SJSA1 (cell line): Measurements from ENCODE around the gene TSPOAP1. TPM values are rescaled to one million over a fixed set of nuclear protein-coding genes. Genes with fewer than 3 reads are reported as not detected.

Experiments used
- DNase-seq, 2 experiments: peaks; one replicate each; pipeline ENCODE4 v3.0.0-alpha.2; 2015 to 2020; ENCODE audit warnings: low spot score in 2 of 2, low read depth in 1 of 2
- H3K27ac ChIP-seq: fragments of 250-450 bp; sonication (Bioruptor Pico); 2 replicates; pipeline ENCODE4 v1.5.1; 2020; ENCODE audit warnings: mild to moderate bottlenecking, moderate library complexity
- H3K27me3 ChIP-seq: fragments of 250-450 bp; sonication (Bioruptor Pico); replicated peaks from 2 replicates; pipeline ENCODE4 v1.5.1; 2020; ENCODE audit warnings: mild to moderate bottlenecking, moderate library complexity
- H3K36me3 ChIP-seq: fragments of 250-450 bp; sonication (Bioruptor Pico); 2 replicates; pipeline ENCODE4 v1.5.1; 2020; ENCODE audit warnings: mild to moderate bottlenecking
- H3K4me1 ChIP-seq: fragments of 250-450 bp; sonication (Bioruptor Pico); replicated peaks from 2 replicates; pipeline ENCODE4 v1.6.1; 2021; ENCODE audit warnings: mild to moderate bottlenecking
- H3K4me3 ChIP-seq: fragments of 250-450 bp; sonication (Bioruptor Pico); 2 replicates; pipeline ENCODE4 v1.5.1; 2020; ENCODE audit warnings: mild to moderate bottlenecking
- H3K9me3 ChIP-seq: fragments of 250-450 bp; sonication (Bioruptor Pico); replicated peaks from 2 replicates; pipeline ENCODE4 v1.5.1; 2020; ENCODE audit warnings: mild to moderate bottlenecking
- total RNA-seq: library from RNA; depleted of rRNA; stranded (reverse); fragments of >200 nt; shearing (Covaris generic); gene quantifications from 2 replicates; pipeline ENCODE4 v1.2.3, GENCODE V29; 2014; rRNA removed

The TSPOAP1 gene, protein sequence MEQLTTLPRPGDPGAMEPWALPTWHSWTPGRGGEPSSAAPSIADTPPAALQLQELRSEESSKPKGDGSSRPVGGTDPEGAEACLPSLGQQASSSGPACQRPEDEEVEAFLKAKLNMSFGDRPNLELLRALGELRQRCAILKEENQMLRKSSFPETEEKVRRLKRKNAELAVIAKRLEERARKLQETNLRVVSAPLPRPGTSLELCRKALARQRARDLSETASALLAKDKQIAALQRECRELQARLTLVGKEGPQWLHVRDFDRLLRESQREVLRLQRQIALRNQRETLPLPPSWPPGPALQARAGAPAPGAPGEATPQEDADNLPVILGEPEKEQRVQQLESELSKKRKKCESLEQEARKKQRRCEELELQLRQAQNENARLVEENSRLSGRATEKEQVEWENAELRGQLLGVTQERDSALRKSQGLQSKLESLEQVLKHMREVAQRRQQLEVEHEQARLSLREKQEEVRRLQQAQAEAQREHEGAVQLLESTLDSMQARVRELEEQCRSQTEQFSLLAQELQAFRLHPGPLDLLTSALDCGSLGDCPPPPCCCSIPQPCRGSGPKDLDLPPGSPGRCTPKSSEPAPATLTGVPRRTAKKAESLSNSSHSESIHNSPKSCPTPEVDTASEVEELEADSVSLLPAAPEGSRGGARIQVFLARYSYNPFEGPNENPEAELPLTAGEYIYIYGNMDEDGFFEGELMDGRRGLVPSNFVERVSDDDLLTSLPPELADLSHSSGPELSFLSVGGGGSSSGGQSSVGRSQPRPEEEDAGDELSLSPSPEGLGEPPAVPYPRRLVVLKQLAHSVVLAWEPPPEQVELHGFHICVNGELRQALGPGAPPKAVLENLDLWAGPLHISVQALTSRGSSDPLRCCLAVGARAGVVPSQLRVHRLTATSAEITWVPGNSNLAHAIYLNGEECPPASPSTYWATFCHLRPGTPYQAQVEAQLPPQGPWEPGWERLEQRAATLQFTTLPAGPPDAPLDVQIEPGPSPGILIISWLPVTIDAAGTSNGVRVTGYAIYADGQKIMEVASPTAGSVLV (N-terminal part only)
- 0.05 TPM in 1 of 2 replicates, not detected in the other for total RNA-seq

DNA sequence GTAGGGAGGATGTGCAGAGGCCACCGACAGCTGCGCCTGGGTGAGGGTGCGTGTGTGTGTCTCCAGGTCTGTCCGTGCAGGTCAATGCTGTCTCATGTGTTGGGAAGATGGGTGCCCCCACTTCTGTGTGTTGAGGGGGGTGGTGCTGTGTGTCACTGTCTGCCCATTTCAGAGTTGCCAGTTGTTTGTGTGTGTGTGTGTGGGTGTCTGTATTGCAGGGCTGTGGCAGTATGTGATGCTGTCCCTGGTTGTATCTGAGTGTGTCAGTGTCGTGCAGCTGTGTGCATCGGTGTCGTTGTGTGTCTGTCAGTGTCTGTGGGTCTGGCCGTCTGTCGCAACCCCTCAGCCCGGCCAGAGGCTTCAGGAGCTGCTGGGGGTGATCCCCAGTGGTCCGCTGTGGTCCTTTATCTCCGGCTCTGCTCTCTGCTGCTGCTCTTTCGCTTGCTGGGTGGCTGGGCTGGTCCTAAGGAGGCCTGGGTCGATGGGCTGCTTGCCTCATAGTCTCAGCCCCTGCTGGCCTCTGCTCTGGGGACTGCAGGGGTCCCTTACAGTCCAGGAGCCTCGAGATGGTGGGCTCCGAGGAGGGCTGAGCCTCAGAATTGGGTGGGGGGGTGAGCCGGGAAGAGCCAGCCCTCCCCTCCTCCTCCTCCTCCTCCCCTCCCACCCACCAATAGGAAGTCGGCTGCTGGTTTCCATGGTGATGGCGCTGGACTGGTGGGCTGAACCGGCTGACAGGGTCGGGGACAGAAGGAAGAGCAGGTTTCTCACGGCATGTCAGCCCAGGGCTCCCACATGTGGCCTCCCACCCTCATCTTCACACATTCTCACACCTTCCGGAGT is at the start of gene TSPOAP1:
Gene TSPOAP1 (minus strand): TSS at position 601 of the 840 bp plus-strand sequence. CDS start 875 bp downstream, outside the sequence.
- H3K4me3 ChIP-seq: no peak within 1 kb of the TSS
- no peak within 1 kb of the TSS for H3K27ac ChIP-seq
- H3K4me1 ChIP-seq: peaks cover 18% of the 10 kb centered on the region
- H3K9me3 ChIP-seq: no peaks in the 10 kb centered on the region
- DNase-seq: no peak
- H3K36me3 ChIP-seq: no peaks in the 10 kb centered on the region
- peaks cover 45% of the 10 kb centered on the region for H3K27me3 ChIP-seq

DNA sequence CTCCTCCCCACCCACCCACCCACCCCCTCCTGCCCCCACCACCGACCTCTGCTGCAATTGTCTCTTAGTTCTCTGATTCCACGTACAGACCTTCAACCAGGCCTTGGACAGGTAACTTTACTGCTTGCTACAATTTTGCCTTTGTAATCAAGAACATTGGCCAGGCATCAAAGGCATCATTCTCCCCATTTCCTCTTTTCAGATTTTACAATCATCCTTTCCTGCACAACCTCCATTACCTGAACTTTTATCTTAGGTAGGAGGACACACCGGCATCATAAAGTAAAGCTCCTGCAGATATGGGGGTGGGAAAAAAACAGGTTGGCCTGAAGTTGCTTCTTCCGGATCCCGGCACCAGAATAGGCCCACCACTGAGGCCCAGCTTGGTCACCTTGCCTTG is 49.1 kb upstream of the TSPOAP1 start:
- Histone ChIP-seq H3K27ac (no peak overlapping the region), H3K4me1 (no peaks in the 10 kb centered on the region), H3K9me3 (no peaks in the 10 kb centered on the region), H3K4me3 (no peak overlapping the region), H3K27me3 (peaks cover 36% of the 10 kb centered on the region), H3K36me3 (no peaks in the 10 kb centered on the region)
- DNase-seq: no peak

DNA sequence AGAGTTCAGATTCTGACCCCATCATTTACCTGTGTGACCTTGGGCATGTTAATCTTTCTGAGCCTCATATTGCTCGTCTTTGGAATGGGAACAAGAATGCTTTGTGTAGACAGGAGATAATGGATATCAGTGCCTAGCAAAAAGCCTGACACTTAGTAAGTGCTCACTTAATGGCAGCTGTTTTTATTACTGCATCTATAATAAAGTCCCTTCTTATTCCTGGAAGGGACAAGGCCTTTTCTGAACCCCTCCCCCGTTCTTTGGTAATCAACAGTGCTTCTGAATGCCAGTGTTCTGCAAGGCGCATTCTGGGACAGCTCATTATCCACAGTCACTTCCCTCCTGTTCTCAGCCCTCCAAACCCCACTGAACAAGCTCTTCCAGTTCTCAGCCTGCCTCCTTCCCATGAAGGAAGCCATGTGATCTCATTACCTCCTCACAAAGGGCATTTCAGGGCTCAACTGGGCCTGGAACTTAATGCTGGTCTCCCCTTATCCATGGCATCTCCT is 48.6 kb upstream of the TSPOAP1 start:
- Histone ChIP-seq H3K4me3 (no peak overlapping the region), H3K9me3 (no peaks in the 10 kb centered on the region), H3K27me3 (peaks cover 31% of the 10 kb centered on the region), H3K36me3 (no peaks in the 10 kb centered on the region), H3K27ac (no peak overlapping the region), H3K4me1 (no peaks in the 10 kb centered on the region)
- peak in 1 of 2 experiments; percentile 14 for DNase-seq

DNA sequence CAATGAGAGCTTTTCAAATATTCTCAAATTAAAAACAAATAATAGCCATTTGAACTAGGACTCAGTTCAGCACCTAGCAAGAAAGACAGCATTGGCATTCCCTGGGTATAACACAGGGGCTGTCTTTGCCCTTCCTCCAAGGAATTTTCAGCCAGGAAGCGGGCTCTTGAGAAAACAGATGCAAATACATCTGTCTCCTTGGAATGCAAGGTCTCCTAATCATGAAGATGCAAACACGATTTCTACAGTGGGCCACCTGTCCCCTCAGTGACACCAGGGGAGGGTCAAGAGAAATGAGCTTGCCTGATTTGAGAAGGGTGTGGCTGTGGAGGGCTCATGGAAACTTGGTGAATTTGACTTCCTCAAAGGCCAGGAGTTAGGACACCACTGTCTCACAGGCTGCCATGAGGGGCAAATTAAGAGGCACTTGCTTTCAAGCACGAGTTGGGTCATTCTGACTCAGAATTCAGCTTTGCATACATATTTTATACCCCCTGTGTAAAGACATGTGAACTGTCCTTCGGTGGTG is 47.9 kb upstream of the TSPOAP1 start:
- peaks cover 28% of the 10 kb centered on the region for H3K27me3 ChIP-seq
- H3K27ac ChIP-seq: no peak overlapping the region
- DNase-seq: no peak
- H3K9me3 ChIP-seq: no peaks in the 10 kb centered on the region
- no peaks in the 10 kb centered on the region for H3K36me3 ChIP-seq
- H3K4me3 ChIP-seq: no peak overlapping the region
- no peaks in the 10 kb centered on the region for H3K4me1 ChIP-seq

DNA sequence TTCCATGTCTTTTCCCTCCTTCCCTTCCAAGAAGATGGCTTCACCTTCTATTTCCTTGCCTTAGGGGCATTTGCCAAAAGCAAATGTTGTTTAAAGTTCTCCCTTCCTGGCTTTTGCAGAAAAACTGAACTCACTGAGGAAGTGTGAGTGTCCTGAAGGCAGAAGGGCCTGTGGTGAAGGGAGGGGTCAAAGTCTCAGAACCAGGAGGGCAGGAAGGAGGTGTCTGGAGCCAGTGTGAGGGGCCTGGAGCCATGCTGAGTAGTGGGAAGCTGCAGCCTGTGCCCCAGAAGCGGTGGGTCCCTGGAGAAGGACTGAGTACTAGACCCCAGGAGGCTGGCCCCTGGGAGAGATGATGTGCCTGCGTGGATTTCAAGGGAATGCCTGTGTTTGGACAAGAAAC is 47.2 kb upstream of the TSPOAP1 start:
- DNase-seq: no peak
- H3K27ac ChIP-seq: no peak overlapping the region
- H3K4me3 ChIP-seq: no peak overlapping the region
- H3K36me3 ChIP-seq: no peaks in the 10 kb centered on the region
- H3K27me3 ChIP-seq: peaks cover 27% of the 10 kb centered on the region
- H3K4me1 ChIP-seq: no peaks in the 10 kb centered on the region
- H3K9me3 ChIP-seq: no peaks in the 10 kb centered on the region

GRCh38 chr17:58375256-58375655 is 46.7 kb upstream of the TSPOAP1 start:
- H3K9me3 ChIP-seq: no peaks in the 10 kb centered on the region
- no peaks in the 10 kb centered on the region for H3K4me1 ChIP-seq
- H3K36me3 ChIP-seq: no peaks in the 10 kb centered on the region
- H3K27ac ChIP-seq: no peak overlapping the region
- DNase-seq: no peak
- H3K4me3 ChIP-seq: no peak overlapping the region
- peaks cover 23% of the 10 kb centered on the region for H3K27me3 ChIP-seq

- peaks cover 15% of the 10 kb centered on the region for H3K27me3 ChIP-seq
- H3K27ac ChIP-seq: no peak overlapping the region
- no peaks in the 10 kb centered on the region for H3K36me3 ChIP-seq
- H3K4me3 ChIP-seq: no peak overlapping the region
- no peaks in the 10 kb centered on the region for H3K9me3 ChIP-seq
- H3K4me1 ChIP-seq: no peaks in the 10 kb centered on the region
- no peak for DNase-seq
Observed at GRCh38 chr17:58373923-58374322, 45.3 kb upstream of the TSPOAP1 start.

DNA sequence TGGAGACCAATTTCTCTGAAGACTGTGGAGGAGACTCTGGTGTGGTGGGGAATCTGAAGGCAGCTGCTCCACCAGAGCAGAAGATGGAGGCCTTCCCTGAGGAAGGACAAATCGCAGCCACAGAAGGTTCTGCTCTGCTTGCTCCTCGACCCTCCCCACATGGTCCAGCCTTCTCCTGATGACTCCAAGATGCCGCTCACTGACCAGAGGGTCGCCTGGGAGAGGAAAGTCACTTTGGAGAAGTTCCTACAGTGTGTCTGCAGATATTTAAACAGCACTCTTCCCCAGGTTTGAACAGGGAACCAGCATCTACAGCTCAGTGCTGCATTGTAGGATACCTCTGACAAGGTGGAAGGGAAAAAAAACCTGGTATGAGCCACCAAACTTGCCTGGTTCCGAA is 44.4 kb upstream of the TSPOAP1 start:
- no peak overlapping the region for H3K27ac ChIP-seq
- peaks cover 20% of the 10 kb centered on the region for H3K27me3 ChIP-seq
- no peak for DNase-seq
- H3K36me3 ChIP-seq: no peaks in the 10 kb centered on the region
- no peaks in the 10 kb centered on the region for H3K9me3 ChIP-seq
- no peak overlapping the region for H3K4me3 ChIP-seq
- H3K4me1 ChIP-seq: no peaks in the 10 kb centered on the region

GRCh38 chr17:58371300-58371950 is 42.8 kb upstream of the TSPOAP1 start:
- H3K27me3 ChIP-seq: peaks cover 31% of the 10 kb centered on the region
- no peak for DNase-seq
- H3K36me3 ChIP-seq: no peaks in the 10 kb centered on the region

DNA sequence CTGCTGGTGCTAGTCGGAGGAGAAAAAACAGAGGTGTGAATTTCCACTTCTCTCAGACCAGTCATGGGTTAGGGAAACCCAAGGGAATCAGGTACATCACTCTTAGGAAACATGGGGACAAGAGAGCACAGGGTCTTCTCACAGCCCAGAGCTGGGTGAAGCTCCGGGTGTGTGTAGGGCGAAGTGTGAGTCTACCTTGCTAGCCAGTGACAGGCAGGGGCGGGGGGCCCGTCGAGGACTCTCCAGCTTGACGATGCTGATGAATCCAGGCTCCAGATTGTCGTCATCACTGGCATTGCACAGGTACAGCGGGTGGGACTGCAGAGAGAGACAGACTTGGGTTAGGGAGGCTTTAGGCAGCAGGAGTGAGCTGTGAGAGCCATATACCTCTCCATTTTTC is 42.1 kb upstream of the TSPOAP1 start:
- Histone ChIP-seq H3K27me3 (peaks cover 30% of the 10 kb centered on the region), H3K9me3 (no peaks in the 10 kb centered on the region), H3K4me1 (no peaks in the 10 kb centered on the region), H3K27ac (no peak overlapping the region), H3K4me3 (no peak overlapping the region), H3K36me3 (no peaks in the 10 kb centered on the region)
- DNase-seq: no peak

More at GRCh38 chr17:58371300-58371950, 42.8 kb upstream of the TSPOAP1 start:
- Histone ChIP-seq H3K9me3 (no peaks in the 10 kb centered on the region), H3K4me3 (no peak overlapping the region), H3K4me1 (no peaks in the 10 kb centered on the region), H3K27ac (no peak overlapping the region)

DNA sequence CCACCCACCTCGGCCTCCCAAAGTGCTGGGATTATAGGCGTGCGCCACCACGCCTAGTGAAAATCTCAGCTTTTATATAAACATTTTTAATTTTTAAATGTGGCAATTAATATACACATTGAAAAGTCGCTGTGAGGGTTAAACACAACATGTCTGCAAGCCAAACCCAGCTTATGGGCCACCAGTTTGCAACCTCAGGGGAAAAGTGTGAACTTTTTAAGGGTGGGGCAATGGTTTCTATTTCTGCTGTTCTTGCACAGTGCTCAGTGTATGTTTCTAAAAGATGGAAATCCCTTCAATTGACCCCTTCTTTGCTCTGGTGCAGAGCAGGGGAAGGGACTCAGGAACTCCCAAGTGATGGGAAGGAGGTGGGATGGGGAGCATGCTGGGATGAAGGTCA is 41.7 kb upstream of the TSPOAP1 start:
- Histone ChIP-seq H3K27ac (no peak overlapping the region), H3K36me3 (no peaks in the 10 kb centered on the region), H3K27me3 (peaks cover 33% of the 10 kb centered on the region), H3K4me1 (no peaks in the 10 kb centered on the region), H3K4me3 (no peak overlapping the region), H3K9me3 (no peaks in the 10 kb centered on the region)
- no peak for DNase-seq

DNA sequence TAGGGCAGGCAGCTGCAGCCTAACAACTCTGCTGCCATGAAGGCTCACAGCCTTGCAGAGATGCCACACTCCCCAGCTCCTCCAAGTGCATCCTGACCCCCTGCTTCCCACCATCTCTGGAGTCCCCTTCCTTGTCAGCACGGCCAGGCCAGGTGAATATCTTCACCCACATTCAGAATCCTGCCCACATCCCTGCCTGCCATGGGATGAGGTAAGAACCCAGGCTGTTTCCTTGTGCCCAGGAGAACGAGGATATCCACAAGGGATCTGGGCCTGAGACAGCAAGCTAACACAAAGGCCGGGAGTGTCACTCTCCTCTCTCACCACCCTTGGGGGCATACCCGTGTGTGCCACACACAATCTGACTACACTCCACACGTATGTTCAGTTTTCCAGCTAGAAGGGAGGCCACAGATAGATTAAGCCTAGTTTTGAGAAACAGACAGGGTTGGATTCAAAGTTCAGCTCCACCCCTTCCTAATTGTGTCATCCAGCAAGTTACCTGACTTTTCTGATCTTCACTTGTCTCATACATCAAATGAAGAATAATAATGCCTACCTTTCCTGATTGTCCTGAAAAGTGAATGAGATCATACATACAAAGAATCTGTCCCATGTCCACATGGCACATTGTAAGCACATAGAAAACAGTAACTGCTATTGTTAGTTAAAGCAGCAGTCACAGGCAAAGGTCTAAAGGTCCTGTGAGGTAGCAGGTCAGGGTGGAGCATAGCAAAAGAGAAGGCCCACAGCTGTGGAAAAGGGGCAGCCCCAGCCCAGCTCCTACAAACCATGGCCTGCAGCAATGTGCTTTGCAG is 40.8 kb upstream of the TSPOAP1 start:
- Histone ChIP-seq H3K27ac (no peak overlapping the region), H3K36me3 (no peaks in the 10 kb centered on the region), H3K4me1 (no peaks in the 10 kb centered on the region), H3K4me3 (no peak overlapping the region), H3K9me3 (no peaks in the 10 kb centered on the region), H3K27me3 (peaks cover 35% of the 10 kb centered on the region)
- no peak for DNase-seq
